ENCODE measurements around the gene ST6GALNAC3. TPM values are rescaled to one million over a fixed set of nuclear protein-coding genes. Genes with fewer than 3 reads are reported as not detected.
"Not testable (repeated sequence)": the region's sequence is repeated elsewhere in the genome, so short reads cannot be mapped to it uniquely, and the experiment has no call there.

Gene ST6GALNAC3
- total RNA-seq, 1 experiment from 2014 or later = 1.9 TPM

GRCh38 chr1:76073481-76073880 is 1.1 kb upstream of the ST6GALNAC3 start:
- DNase-seq (ENCODE audit: low spot score) = peak; percentile 70

- no peak for DNase-seq (ENCODE audit: low spot score)
These were observed 593 bp downstream of the ST6GALNAC3 start for GRCh38 chr1:76075188-76075489.

- DNase-seq (ENCODE audit: low spot score) = no peak
These were observed 1.3 kb downstream of the ST6GALNAC3 start for GRCh38 chr1:76075877-76076276.

DNA sequence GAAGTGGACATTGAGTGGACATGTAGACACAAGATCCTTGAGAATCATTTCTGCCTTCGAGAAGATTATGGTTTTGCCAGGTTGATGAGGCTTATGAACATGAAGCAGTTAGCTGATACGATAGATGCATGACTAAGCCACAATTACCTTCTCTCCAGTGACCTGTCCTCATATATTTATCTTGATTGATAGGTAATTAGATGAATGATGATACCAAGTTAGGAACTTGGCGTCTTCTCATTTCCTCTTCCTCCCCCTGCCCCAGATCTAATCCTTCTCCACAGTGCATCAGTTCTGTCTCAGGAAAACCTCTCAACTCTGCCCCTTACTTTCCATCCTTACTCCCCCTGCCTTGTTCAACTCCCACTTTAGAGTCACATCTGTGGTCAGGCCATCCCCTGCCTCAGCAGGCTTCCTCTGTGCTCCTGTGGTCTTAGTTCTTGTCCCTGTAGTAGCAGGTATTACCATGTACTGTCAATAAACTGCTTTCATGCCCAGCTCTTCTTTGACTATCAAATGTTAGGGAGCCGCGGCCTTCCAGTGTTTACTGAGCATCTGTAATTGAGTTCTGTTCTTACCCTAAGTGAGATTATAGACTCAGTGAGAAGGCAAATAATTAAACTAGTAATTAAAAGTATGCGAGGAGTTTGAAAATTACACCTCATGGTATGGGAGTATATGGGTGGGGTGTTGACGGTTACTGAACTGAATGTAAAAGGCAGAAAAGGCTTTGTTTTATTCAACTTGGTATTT is 5.1 kb downstream of the ST6GALNAC3 start:
- DNase-seq (ENCODE audit: low spot score) = no peak

DNA sequence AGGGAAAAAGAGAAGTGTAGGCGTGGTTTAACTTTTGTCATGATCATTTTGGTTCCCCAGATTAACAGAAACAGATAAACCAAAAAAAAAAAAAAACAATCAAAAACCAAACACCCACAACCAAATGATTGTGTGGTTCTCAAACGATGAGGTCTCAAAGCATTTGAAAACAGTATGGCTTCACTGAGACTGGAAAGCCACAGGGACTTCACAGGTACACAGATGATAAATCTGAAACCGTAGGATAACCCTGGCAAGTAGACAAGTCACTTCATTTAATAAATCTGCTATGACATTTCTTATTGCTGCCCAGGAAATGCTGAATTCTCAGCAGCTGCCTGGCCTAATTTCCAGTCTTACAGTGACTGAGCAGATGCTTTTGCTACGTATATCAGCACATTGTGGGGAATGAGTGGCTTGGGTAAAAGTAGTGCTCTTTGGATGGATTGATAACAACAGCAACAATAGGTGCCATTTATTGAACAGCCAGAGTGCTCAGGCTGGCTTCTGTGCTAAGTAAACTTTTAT is 6.1 kb downstream of the ST6GALNAC3 start:
- no peak for DNase-seq (ENCODE audit: low spot score)

GRCh38 chr1:76082062-76082461 is 7.5 kb downstream of the ST6GALNAC3 start:
- DNase-seq (ENCODE audit: low spot score) = no peak

DNA sequence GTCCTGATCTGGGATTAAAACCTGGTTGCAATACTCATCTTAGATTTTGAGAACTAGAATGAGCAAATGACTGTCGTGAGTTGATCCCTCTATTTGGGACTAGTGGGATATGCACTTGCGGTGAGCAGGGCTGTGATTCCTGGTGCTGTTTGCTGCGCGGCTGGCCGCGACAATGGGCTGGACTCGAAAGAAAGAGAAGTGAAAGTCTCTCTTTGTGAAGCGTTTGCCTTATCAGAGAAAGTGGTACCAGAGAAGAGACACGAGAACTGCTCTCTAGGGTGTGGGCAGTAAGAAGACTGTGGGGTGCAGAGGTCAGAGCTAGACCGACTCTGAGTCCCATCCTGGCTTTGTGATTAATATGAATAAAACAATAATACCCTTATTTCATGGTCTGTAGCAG is 8.6 kb downstream of the ST6GALNAC3 start:
- DNase-seq (ENCODE audit: low spot score) = no peak

- no peak for DNase-seq (ENCODE audit: low spot score)
These were observed 9.6 kb downstream of the ST6GALNAC3 start for GRCh38 chr1:76084029-76084627.

- no peak for DNase-seq (ENCODE audit: low spot score)
These were observed 10.1 kb downstream of the ST6GALNAC3 start for GRCh38 chr1:76084685-76085084.

- DNase-seq (ENCODE audit: low spot score) = no peak
These were observed 11.6 kb downstream of the ST6GALNAC3 start for GRCh38 chr1:76086109-76086508.

- DNase-seq (ENCODE audit: low spot score) = no peak
These were observed 12.1 kb downstream of the ST6GALNAC3 start for GRCh38 chr1:76086597-76086996.

DNA sequence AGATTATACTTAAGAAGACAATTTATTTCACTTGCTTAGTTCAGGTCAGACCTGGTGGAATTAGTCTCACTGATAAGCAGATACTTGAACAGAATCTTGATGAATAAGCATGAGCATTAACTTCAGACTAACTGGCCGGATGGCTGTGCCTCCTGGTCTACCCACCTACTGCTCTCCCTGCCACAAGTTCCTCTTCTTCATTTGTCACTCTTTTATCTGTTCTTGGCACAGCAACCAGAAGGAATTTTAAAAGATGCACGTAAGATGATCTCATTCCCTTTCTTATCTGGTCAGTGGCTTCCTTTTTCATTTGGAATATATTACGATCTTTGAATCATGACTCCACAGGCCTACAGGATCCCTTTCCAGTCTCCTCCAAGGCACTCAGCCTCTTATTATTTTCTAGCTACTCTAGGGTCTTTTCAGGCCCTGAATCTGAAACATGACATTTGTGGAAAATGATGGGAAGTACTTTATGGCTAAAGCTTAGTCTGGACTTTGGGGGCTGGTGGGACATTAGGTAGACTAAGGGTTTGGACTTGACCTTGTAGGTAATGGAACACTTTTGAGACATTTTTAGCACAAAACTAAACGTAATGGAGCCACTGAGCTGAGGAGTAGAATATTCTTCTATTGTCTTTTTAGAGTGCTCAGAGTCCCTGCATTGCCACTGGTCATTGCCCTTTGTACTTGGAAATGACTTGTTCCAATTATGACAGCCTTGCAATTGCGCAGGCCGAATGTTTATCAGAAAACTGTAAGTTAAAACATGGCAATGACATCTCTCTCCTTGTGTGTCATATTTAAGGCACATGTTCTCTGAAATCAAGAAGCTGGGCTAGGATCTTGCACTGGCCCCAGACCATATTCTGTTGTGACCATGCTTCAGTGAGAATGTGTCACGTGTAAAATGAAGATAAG is 16.0 kb downstream of the ST6GALNAC3 start:
- DNase-seq (ENCODE audit: low spot score) = no peak

DNA sequence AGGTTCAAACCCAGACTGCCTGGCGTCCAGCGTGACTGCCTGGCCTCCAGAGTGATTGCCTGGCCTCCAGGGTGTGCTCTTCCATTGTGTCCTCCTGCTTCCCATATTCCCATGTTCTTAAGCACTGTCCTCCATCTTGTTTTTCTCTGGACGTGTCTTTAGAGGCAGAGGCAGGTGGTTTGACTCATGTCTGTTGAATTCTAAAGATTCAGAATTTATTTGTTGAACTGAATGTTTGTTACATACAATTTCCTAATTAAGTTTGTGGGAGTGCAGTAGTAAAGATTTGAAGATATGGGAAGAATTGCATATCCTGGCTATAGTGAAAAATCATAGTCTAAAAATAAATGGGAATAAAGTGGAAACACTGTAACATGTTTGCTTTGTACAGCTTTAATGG is 18.3 kb downstream of the ST6GALNAC3 start:
- no peak for DNase-seq (ENCODE audit: low spot score)

DNA sequence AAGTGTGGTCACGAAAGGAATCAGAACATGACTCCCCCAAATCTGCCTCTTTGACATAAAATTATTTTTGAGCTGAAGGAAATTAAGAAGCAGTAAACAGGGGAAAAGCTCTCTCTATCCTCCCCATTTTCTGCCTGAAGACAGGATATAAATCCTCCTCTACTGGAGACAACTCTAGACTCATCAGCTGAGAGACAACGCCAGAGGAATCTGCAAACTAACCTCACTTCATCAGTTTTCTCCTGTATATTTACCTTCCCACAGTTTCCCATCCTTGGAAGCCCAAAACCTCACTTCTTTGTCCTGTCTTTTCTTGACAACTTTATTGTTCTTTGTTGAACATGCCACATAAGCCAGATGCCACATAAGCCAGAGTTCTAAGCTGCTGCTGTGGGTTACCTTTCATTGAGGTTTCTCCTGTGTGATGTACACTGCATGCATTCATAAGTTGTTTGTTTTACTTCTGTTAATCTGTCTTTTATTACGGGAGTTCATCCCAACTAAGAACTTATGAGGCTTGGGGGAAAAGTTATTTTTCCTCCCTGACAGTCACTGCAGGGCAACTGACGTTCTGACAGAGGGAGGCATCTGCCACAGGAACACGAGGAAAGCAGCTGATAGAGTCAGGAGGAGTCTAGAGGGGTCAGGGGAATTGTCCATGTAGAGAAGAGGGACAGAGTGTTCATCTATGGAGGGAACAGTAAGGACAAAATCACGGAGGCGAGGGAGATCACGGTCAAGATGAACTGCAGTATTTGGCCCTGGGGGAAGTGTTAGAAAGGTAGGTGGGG is 19.2 kb downstream of the ST6GALNAC3 start:
- DNase-seq (ENCODE audit: low spot score) = no peak

GRCh38 chr1:76095802-76096201 is 21.3 kb downstream of the ST6GALNAC3 start:
- DNase-seq (ENCODE audit: low spot score) = no peak

GRCh38 chr1:76097064-76097463 is 22.5 kb downstream of the ST6GALNAC3 start:
- not testable (repeated sequence) for DNase-seq (ENCODE audit: low spot score)

DNA sequence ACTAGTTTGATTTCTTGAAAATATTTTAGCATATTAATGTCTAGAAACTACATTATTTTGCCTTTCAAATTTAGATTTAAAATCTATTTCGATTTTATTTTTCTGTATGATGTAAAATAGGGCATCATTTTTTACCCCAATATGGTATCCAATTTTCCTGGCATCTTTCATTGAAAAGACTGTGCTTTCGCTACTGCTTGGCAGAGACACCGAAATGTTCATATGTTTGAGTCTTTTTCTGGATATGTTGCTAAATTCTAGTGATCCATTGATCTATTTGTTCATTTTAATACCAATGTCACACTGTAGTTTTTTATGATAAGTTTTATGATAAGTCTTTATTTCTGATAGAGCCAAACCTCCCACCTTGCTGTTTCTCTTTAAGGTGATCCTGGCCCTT is 24.3 kb downstream of the ST6GALNAC3 start:
- no peak for DNase-seq (ENCODE audit: low spot score)

- no peak for DNase-seq (ENCODE audit: low spot score)
These were observed 27.0 kb downstream of the ST6GALNAC3 start for GRCh38 chr1:76101548-76101947.

GRCh38 chr1:76102046-76102445 is 27.5 kb downstream of the ST6GALNAC3 start:
- no peak for DNase-seq (ENCODE audit: low spot score)

GRCh38 chr1:76103034-76103433 is 28.5 kb downstream of the ST6GALNAC3 start:
- no peak for DNase-seq (ENCODE audit: low spot score)

GRCh38 chr1:76105372-76105771 is 30.8 kb downstream of the ST6GALNAC3 start:
- no peak for DNase-seq (ENCODE audit: low spot score)

DNA sequence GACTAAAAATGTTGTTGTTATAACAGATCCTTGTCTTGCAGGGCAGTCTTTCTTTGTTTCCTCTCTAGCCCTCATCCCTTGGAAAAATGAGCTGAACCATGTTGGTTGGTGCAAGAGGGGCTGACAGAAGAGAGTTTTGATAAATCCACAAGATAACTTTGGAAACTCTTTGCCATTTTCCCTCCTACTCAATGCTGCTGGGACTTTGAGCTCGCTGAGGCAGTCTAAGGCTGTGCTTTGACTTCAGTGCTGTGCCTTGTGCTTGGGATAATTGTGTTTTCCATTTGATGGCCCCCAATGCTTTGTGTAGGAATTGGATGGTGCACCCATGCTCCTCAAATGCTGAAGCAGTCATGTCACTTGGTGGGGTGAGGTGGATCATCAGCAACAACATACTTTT is 31.7 kb downstream of the ST6GALNAC3 start:
- DNase-seq (ENCODE audit: low spot score) = no peak

All from A172 (cell line).